HL-60 (cell line): ENCODE data around the gene PYGB.
A peak's percentile ranks its signal among the peaks of the same experiment; 100 is the strongest.

Experiments
- DNase-seq, 2 experiments: peaks; one replicate each; pipeline ENCODE4 v3.0.0-alpha.2; 2010 to 2020; ENCODE audit warnings: low read depth in 1 of 2, low spot score in 1 of 2
- H3K27ac ChIP-seq: fragments of 250-450 bp; sonication (Bioruptor Pico); replicated peaks from 2 replicates; pipeline ENCODE4 v1.5.1; 2020; ENCODE audit warnings: mild to moderate bottlenecking, moderate library complexity
- H3K27me3 ChIP-seq: fragments of 250-450 bp; sonication (Bioruptor Pico); 2 replicates; pipeline ENCODE4 v1.5.1; 2021; ENCODE audit warnings: mild to moderate bottlenecking, moderate library complexity; ENCODE audit not compliant: insufficient read depth, poor library complexity, severe bottlenecking
- H3K4me3 ChIP-seq: replicated peaks from 2 replicates; pipeline ENCODE4 v1.5.1; 2011; ENCODE audit warnings: mild to moderate bottlenecking, control low read depth, low read length; ENCODE audit not compliant: insufficient read depth
- GABPA ChIP-seq: IDR thresholded peaks from 2 replicates; pipeline ENCODE4 v1.6.1; 2012; ENCODE audit warnings: low read depth
- POLR2AphosphoS5 ChIP-seq: IDR thresholded peaks from 2 replicates; pipeline ENCODE4 v1.6.1; 2012; ENCODE audit warnings: low read depth
- SPI1 ChIP-seq: IDR thresholded peaks from 2 replicates; pipeline ENCODE4 v1.6.1; 2012; ENCODE audit warnings: low read depth, mild to moderate bottlenecking, borderline replicate concordance
- TF ChIP-seq, protein P1 (sequence below): IDR thresholded peaks from 2 replicates; pipeline ENCODE4 v1.6.1; 2012; ENCODE audit warnings: low read depth; ENCODE audit not compliant: insufficient replicate concordance
- TF ChIP-seq, protein P2 (sequence below): IDR thresholded peaks from one replicate; pipeline ENCODE4 v1.5.1; 2011; ENCODE audit warnings: low read length, control low read depth, inconsistent platforms; ENCODE audit not compliant: insufficient read depth

Gene PYGB

DNA sequence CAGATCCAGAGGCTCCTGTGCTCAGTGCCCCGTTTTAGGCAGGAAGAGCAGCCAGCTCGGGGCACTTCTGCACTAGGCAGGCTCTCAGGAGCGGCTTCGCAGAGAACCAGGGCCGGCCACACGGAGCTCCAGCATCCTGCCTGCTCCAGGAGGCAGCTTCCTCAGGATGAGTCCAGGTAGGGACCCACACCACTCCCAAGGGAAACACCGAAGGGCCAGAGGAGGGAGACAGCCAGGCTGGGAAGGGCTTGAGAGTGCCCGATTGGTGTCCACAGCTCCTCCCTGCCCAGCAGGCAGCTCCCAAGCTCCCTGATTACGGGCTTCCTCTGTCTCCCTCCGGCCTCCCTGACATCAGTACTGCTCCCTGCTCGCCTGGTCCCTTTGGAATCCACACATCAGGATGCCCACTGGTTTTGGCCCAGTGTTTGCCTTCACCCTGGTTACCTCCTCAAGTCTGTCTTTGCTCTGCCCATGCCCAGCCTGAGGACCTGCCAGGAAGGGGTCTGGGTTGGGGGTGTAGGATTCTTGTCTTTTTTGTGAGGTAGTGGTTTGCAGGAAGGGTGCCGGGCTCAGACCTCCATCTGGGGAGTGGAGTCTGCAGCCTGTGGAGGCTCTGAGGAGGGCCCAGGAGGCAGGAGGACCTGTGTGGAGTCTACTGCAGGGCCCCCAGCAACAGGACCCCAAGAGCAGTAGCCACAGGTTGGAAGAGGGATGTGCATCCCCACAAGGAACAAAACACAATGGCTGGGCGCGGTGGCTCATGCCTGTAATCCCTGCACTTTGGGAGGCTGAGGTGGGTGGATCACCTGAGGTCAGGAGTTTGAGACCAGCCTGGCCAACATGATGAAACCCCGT lies 11.2 kb upstream of the PYGB start:
- no peaks in the 10 kb centered on the region for H3K27me3 ChIP-seq
- H3K4me3 ChIP-seq = no peak overlapping the region
- H3K27ac ChIP-seq = no peak overlapping the region
- DNase-seq = no peak
- TF ChIP-seq, protein P1, sequence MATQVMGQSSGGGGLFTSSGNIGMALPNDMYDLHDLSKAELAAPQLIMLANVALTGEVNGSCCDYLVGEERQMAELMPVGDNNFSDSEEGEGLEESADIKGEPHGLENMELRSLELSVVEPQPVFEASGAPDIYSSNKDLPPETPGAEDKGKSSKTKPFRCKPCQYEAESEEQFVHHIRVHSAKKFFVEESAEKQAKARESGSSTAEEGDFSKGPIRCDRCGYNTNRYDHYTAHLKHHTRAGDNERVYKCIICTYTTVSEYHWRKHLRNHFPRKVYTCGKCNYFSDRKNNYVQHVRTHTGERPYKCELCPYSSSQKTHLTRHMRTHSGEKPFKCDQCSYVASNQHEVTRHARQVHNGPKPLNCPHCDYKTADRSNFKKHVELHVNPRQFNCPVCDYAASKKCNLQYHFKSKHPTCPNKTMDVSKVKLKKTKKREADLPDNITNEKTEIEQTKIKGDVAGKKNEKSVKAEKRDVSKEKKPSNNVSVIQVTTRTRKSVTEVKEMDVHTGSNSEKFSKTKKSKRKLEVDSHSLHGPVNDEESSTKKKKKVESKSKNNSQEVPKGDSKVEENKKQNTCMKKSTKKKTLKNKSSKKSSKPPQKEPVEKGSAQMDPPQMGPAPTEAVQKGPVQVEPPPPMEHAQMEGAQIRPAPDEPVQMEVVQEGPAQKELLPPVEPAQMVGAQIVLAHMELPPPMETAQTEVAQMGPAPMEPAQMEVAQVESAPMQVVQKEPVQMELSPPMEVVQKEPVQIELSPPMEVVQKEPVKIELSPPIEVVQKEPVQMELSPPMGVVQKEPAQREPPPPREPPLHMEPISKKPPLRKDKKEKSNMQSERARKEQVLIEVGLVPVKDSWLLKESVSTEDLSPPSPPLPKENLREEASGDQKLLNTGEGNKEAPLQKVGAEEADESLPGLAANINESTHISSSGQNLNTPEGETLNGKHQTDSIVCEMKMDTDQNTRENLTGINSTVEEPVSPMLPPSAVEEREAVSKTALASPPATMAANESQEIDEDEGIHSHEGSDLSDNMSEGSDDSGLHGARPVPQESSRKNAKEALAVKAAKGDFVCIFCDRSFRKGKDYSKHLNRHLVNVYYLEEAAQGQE = no peak
- TF ChIP-seq, protein P2, sequence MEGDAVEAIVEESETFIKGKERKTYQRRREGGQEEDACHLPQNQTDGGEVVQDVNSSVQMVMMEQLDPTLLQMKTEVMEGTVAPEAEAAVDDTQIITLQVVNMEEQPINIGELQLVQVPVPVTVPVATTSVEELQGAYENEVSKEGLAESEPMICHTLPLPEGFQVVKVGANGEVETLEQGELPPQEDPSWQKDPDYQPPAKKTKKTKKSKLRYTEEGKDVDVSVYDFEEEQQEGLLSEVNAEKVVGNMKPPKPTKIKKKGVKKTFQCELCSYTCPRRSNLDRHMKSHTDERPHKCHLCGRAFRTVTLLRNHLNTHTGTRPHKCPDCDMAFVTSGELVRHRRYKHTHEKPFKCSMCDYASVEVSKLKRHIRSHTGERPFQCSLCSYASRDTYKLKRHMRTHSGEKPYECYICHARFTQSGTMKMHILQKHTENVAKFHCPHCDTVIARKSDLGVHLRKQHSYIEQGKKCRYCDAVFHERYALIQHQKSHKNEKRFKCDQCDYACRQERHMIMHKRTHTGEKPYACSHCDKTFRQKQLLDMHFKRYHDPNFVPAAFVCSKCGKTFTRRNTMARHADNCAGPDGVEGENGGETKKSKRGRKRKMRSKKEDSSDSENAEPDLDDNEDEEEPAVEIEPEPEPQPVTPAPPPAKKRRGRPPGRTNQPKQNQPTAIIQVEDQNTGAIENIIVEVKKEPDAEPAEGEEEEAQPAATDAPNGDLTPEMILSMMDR = no peak
- TF ChIP-seq GABPA = no peak

DNA sequence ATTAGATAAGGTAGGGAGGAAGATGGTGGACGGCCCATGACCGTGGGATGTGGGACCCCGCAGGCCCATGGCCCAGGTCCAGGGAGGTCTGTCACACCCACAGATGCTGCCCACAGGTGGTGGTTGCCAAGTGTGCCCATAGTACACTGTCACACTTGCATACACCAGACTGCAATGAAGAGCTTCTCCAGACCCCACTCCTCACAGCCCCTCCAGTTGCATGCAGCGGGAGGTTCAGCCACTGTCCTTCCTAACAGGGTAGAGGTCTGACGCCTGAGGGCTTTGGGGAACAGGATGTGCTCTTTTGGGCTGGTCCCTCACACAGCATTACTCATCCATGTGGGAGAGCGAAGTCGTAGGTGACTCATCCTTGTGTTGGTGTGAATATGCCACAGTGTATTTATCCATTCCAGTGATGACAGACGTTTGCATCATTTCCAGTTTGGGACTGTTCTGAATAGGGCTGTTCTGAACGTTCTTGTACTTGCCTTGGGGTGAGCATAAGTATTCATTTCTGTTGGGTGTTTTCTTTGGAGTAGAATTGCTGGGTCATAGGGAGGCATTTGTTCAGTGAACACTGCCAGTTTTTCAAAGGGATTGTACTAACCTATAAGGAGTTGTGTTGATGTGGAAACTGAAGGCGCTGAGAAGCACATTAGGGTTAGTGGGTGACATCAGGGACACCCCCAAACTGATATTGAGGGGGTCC lies 10.1 kb upstream of the PYGB start:
- H3K27ac ChIP-seq = no peak overlapping the region
- no peaks in the 10 kb centered on the region for H3K27me3 ChIP-seq
- H3K4me3 ChIP-seq = no peak overlapping the region
- TF ChIP-seq POLR2AphosphoS5 (no peak; the same call in 1 of the 2 replicates), SPI1 (no peak), GABPA (no peak)
- TF ChIP-seq, protein P1 = no peak
- TF ChIP-seq, protein P2 = no peak
- peak; percentile 68 to 88 for DNase-seq

DNA sequence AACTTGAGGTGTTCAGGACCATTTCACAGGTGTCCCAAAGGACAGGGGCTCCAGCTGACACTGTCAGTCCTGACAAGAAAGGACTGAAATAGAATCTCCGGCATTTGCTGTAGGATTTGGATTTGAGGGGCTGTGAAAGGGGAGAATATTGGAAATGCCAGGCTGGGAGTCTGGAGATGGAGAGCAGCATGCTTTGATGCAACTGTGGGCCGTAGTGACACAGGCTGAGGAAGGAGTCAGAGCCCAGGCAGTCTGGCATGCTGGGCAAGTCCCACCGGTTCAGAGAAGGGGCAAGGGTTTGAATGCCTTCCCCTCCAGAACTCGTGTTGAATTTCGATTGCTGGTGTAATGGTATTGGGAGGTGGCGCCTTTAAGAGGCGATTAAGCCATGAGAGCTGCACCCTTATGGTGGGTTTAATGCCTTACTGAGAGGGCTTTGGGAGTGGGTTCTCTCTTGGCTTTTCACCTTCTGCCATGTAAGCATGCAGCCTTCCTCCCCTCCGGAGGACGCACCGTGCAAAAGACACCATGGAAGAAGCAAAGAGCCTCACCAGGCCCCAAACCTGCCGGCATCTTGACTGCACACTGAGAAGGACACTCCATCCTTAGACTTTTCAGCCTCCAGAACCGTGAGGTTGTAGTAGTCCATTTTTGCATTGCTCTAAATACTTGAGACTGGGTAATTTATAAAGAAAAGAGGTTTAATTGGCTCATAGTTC lies 9.4 kb upstream of the PYGB start:
- TF ChIP-seq, protein P2 = no peak
- TF ChIP-seq POLR2AphosphoS5 (no peak), GABPA (no peak), SPI1 (no peak)
- TF ChIP-seq, protein P1 = no peak
- Histone ChIP-seq H3K4me3 (no peak overlapping the region), H3K27ac (no peak overlapping the region), H3K27me3 (no peaks in the 10 kb centered on the region)
- DNase-seq = no peak
